HG03045 (cell line): Measurements from ENCODE around the gene EPS8L2.

Experiments
- ATAC-seq: cut with Tn5 transposase; IDR thresholded peaks from one replicate; pipeline ENCODE4 v1.9.1; 2021; ENCODE audit warnings: mild to moderate bottlenecking, moderate library complexity; ENCODE audit not compliant: unreplicated experiment

Gene EPS8L2

GRCh38 chr11:705646-706438 lies at the start of gene EPS8L2:
Gene EPS8L2 (plus strand): TSS chr11:706231. CDS start chr11:709408, 3,177 bp downstream.
- ATAC-seq = no peak

- no peak for ATAC-seq
Observed at GRCh38 chr11:656426-656825, 49.6 kb upstream of the EPS8L2 start.

GRCh38 chr11:656866-657265 lies 49.2 kb upstream of the EPS8L2 start:
- no peak for ATAC-seq

DNA sequence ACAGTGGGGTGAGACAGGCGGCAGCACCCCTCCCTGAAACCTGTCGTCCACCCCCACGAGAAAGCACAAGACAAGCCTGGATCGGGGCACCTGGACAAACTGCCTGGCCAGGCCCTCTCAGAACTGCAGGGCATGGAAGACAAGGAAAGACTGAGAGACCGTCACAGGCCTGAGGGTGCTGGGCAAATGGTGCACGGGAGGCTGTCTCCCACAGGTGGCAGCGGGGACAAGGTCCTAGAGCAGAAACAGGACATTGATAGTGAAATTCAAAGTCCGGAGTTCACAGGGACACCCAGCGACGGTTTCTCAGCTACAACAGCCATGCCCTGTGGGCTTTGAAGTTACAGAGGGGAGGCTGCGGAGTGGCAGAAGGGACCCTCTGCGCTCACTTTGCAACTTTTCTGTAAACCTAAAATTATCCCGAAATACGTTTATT lies 48.3 kb upstream of the EPS8L2 start:
- no peak for ATAC-seq

GRCh38 chr11:659532-660085 lies 46.4 kb upstream of the EPS8L2 start:
- ATAC-seq = no peak

DNA sequence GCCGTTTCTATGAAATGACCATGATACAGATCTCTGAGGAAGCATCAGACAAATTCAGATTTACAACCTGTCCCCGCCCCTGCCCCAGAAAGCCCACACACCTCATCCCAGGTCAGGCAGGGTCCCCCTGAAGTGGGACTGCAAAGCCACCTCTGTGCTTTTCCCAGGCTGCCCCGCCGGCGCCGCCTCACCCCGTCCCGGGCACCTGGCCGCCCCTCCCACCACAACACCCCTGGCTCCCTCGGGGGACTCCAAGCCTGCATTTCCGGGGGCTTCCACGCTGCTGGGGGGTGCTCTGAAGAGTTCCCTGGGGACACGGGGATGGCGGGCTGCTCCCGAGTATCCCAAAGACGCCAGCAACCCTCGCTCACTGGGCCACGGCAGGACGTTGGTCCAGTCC lies 45.8 kb upstream of the EPS8L2 start:
- no peak for ATAC-seq

DNA sequence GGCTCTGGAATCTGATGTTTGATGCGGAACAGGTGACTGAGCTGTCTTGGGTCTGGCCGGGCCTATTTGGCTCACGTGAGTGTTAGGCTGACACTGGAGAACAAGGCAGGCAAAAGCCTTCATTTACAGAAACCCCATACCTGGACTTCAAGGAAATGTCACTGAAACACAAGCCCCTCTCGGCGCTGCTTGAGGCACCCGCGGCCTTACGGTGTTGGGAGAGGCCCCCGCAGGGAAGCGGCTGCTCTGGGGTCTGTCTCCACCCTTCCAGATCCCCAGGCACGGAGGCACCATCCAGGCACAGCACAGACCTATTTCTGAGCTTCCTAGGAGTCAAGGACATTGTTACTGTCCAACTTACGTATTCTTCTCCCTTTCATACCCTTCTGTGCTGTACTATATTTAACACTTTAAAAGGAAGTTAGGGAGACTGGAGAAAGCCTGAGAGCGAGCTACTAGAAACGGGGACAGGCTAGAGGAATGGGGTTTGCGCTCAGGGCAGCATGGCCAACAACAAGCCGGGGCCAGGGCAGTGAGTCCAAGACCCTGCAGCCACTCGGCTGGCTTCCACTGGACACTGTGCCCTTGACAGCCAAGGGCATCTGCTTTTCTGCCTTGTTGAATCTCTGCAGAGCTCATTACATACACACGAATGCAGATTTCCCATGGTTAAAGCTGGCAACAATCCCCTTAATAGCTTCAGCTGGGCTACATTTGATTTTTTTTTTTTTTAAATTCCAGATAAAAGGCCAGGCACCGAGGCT lies 45.2 kb upstream of the EPS8L2 start:
- ATAC-seq = no peak

DNA sequence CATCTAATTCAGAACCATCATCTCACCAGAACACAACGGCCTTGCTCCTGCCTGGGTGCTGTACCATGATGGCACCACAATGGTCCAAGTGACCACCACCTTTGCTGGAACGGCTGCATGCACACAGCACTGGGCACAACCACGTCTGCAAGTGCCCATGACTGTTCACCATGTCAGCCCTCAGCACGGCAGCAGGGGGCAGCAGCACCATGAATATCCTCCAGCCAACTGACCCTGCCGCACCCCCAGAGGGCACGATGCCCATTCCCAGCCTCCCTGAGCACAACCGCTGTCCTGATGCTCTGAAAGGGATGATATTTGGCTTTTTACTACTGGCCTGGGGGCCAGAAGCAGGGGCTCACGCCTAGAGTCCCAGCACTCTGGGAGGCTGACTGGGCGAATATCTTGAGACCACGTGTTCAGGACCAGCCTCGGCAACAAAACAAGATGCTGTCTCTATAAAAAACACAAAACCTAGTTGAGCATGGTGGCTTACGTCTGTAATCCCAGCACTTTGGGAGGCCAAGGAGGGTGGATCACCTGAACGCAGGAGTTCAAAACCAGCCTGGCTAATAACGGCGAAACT lies 43.2 kb upstream of the EPS8L2 start:
- ATAC-seq = no peak

- no peak for ATAC-seq
Observed at GRCh38 chr11:665062-665703, 40.8 kb upstream of the EPS8L2 start.

- ATAC-seq = no peak
Observed at GRCh38 chr11:665704-666281, 40.2 kb upstream of the EPS8L2 start.

- no peak for ATAC-seq
Observed at GRCh38 chr11:673866-674265, 32.2 kb upstream of the EPS8L2 start.

DNA sequence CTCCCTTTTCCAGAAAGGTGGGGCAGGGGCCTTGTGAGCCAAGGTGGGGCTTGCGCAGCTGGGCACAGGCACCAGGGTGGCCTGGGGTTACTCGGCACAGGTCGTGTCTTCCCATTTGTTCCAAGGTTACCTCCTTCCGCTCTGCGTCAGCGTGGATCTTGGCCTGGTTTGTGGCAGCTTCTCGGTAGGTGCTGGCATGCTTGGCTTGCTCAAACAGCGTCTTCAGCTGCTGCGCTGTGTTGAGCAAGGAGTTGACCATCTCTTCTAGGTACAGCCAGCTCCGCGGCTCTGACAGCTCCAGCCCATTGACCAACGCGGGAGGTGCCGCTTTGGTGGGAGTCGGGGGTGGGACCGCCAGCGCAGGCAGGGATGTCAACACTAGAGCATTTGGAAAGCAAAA lies 31.6 kb upstream of the EPS8L2 start:
- no peak for ATAC-seq

- no peak for ATAC-seq
Observed at GRCh38 chr11:678297-678696, 27.7 kb upstream of the EPS8L2 start.

- no peak for ATAC-seq
Observed at GRCh38 chr11:679271-680207, 26.5 kb upstream of the EPS8L2 start.

GRCh38 chr11:680476-680875 lies 25.6 kb upstream of the EPS8L2 start:
- no peak for ATAC-seq

DNA sequence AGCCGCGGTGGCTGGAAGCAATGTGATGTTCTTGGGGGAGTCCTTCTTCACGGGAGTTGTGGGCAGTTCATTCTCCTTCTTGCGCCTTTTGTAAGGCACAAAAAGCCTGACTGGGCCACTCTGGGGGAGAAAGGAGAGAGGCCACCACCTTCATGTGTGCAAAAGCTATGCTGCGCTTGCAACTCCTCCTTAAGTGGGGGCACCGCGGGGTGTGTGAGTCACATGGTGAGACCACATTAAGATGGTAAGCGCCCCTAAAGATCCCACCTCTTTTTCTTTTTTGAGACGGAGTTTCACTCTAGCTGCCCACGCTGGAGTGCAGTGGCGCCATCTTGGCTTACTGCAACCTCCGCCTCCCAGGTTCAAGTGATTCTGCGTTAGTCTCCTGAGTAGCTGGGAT lies 25.1 kb upstream of the EPS8L2 start:
- no peak for ATAC-seq

GRCh38 chr11:686451-687243 lies 19.4 kb upstream of the EPS8L2 start:
- no peak for ATAC-seq

DNA sequence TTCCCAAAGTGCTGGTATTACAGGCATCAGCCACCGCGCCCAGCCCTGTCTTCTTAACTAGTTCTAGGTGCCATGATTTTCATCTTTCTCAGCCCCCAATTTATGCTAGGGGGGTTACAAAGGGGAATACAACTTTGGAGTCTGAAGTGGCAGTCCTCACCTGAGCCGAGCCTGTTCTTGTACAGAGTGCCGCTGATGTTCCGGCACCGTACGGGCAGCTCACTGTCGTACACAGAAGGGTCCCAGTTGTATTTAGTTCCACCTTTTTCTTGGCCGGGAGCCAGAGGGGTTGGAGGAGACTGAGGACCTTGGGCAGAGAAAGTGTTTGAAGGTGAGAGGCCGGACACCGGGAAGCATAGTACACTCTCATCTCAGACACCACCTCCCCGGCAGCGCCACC lies 18.3 kb upstream of the EPS8L2 start:
- no peak for ATAC-seq

DNA sequence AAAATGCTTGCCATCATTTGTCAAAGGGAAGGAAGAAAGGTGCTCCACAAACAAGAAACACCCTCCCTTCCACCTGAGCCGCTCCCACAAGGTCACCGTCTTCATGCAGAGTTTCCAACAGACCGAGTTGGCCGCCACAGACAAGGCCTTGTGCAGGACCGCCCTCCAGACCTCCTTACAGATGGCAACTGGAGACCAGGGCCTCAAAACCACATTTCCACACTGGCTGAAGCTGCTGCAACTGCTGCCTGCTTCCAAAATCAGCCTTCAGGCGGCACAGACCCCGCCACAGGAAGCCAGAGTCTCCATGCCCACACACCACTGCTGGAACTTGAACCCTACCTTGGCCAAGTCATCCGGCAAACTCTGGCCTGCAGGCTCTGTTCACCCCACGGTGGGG lies 17.4 kb upstream of the EPS8L2 start:
- ATAC-seq = no peak
